Activated T-cell treated with anti-CD3 and anti-CD28 coated beads, Interleukin-2, amount 50 U/mL, for 24 hours (primary cell): ENCODE results near the gene PRR5L.
"Not testable (repeated sequence)": the region's sequence is repeated elsewhere in the genome, so short reads cannot be mapped to it uniquely, and the experiment has no call there.

Experiments
- DNase-seq: peaks from one replicate; pipeline ENCODE4 v3.0.0-alpha.2; 2020
- H3K27ac Mint-ChIP-seq: 2 replicates; pipeline ENCODE4 v1.8.0; 2020; ENCODE audit warnings: mild to moderate bottlenecking, mixed read lengths
- H3K27me3 Mint-ChIP-seq: 2 replicates; pipeline ENCODE4 v1.8.0; 2020; ENCODE audit warnings: mixed read lengths
- H3K36me3 Mint-ChIP-seq: 2 replicates; pipeline ENCODE4 v1.8.0; 2020; ENCODE audit warnings: low read depth, mixed read lengths
- H3K4me1 Mint-ChIP-seq: 2 replicates; pipeline ENCODE4 v1.8.0; 2020; ENCODE audit warnings: low read depth, mixed read lengths
- H3K4me3 Mint-ChIP-seq: 2 replicates; pipeline ENCODE4 v1.8.0; 2020; ENCODE audit warnings: mild to moderate bottlenecking, moderate library complexity, mixed read lengths
- H3K9me3 Mint-ChIP-seq: 2 replicates; pipeline ENCODE4 v1.8.0; 2020; ENCODE audit warnings: mixed read lengths

PRR5L gene

DNA sequence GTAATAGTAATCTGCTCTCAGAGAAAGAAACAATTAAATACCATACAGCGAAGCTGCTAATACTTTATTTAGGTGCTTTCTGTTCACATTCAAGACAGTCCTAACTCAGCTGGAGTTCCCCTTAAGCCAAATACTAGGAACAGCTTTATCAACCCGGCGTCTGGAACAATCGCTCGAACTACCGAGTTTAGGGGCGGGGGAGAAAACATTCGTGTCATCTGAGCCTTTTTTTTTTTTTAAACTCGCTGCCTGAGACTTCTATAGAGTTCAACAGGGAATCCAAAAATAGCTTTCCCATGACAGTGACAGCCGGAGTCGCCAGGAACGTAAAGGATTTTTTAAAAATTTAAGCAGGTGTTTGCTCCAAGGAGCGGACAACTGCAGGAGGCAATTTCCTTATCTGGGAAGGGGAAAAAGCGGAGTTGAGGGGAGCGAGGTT, 213.1 kb downstream of the PRR5L start:
- peaks cover 3% of the 10 kb centered on the region for H3K27me3 Mint-ChIP-seq
- peaks cover 26% of the 10 kb centered on the region for H3K36me3 Mint-ChIP-seq
- peak overlapping the region; percentile 92 for H3K27ac Mint-ChIP-seq
- H3K4me1 Mint-ChIP-seq: peaks cover 34% of the 10 kb centered on the region
- H3K4me3 Mint-ChIP-seq: peak overlapping the region; percentile 94
- peak; percentile 36 for DNase-seq
- no peaks in the 10 kb centered on the region for H3K9me3 Mint-ChIP-seq

DNA sequence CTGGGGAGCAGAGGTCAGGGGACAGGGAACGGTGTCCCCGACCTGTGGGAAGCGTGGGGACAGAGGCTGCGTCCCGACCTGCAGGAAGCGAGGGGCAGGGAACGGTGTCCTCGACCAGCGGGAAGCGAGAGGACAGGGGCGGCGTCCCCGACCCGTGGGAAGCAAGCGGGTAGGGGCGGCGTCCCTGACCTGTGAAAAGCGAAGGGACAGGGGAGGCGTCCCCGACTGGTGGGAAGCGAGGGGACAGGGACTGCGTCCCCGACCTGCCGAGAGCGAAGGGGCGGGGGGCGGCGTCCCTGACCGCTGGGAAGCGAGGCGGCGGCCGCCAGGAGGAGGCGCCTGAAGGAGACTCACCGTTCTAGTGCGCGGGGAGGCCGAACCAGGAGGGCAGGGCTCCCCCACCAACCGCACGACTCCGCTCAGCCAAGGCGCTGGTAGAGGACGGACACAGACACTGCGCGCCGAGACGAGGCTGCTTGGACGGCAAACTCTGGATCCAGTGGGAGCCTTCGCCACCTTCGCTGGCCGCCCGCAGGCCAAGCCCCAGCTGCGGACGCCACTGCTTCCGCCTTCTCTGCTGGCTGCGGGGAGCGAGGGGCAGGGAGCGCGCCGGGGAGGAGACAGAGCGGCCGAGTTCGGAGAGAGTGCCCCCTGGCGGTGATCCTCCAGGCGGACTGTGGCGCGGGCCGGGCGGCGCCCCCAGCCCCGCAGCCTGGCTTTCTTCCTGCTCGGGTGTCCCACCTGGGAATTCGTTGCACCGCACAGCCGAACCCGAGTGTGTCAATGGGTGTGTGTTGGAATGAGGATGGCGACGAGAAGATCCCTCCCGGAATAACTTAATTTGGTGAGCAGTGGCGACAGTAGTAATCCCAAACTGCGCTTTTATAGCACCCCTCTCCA, 213.9 kb downstream of the PRR5L start, which contains the start of gene TRAF6:
Gene TRAF6 (minus strand): TSS at position 579 of the 900 bp plus-strand sequence. CDS start 8,757 bp downstream, outside the sequence.
- Mint-ChIP-seq H3K36me3 (peaks cover 20% of the 10 kb centered on the region), H3K4me3 (peak within 1 kb of the TSS; percentile 94), H3K27ac (peak within 1 kb of the TSS; percentile 92), H3K9me3 (no peaks in the 10 kb centered on the region), H3K27me3 (peaks cover 5% of the 10 kb centered on the region), H3K4me1 (peaks cover 29% of the 10 kb centered on the region)
- peak; percentile 94 for DNase-seq

DNA sequence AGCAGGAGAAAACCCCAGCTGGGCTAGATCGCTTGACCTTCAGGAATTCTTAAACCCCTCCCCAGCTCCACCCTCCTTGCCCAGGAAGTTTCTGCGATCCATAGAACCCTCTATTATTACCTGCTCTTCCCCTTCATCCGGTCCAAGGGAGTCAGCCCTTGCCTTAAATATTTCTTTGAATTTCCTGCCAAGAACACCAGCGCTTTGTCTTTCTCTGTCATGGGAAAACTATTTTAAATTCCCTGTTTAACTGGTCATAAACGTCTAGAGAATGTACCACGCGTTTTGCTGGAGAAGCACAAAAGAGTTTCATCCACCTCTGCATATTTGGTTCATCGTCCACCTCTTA, 214.5 kb downstream of the PRR5L start:
- H3K27ac Mint-ChIP-seq: peak overlapping the region; percentile 92
- H3K9me3 Mint-ChIP-seq: no peaks in the 10 kb centered on the region
- H3K4me3 Mint-ChIP-seq: peak overlapping the region; percentile 94
- no peak for DNase-seq
- H3K27me3 Mint-ChIP-seq: peaks cover 5% of the 10 kb centered on the region
- H3K36me3 Mint-ChIP-seq: peaks cover 17% of the 10 kb centered on the region
- peaks cover 25% of the 10 kb centered on the region for H3K4me1 Mint-ChIP-seq

DNA sequence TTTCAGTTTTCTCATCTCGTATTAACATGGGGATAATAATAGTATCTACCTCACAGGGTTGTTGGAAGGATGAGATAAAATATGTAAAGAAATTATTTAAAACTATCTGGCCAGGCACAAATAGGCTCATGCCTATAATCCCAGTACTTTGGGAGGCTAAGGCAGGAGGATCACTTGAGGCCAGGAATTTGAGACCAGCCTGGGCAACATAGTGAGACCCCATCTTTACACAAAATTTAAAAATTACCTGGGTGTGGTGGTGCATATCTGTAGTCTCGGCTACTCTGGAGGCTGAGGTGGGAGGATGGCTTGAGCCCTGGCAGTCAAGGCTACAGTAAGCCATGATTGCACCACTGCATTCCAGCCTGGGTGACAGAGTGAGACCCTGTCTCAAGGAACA, 215.0 kb downstream of the PRR5L start:
- H3K27me3 Mint-ChIP-seq, DNase-seq, H3K27ac Mint-ChIP-seq, H3K9me3 Mint-ChIP-seq: not testable (repeated sequence)
- Mint-ChIP-seq H3K4me1 (peaks cover 20% of the 10 kb centered on the region), H3K36me3 (peaks cover 13% of the 10 kb centered on the region), H3K4me3 (peak overlapping the region; percentile 94)

DNA sequence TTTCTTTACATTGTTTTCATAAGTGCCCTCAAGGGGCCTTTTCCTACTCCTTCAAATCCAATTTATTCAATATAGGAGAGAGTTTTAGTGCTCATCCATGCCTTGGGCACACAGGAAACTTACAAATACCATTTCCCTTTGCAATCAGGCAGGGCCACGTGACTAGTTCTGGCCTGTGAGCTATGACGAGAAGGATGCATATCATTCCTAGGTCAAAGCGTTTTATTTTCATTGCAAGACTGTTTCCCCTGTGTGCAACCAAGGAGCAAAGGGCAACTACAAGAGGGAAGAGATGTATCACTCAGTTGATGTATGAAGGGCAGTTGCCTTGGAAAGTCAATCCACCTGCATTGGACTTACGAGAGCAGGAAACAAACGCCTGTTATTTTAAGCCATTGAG, 215.9 kb downstream of the PRR5L start:
- no peak overlapping the region for H3K4me3 Mint-ChIP-seq
- peaks cover 13% of the 10 kb centered on the region for H3K36me3 Mint-ChIP-seq
- no peak for DNase-seq
- H3K9me3 Mint-ChIP-seq: no peaks in the 10 kb centered on the region
- H3K27ac Mint-ChIP-seq: no peak overlapping the region
- peaks cover 18% of the 10 kb centered on the region for H3K4me1 Mint-ChIP-seq
- H3K27me3 Mint-ChIP-seq: peaks cover 10% of the 10 kb centered on the region

DNA sequence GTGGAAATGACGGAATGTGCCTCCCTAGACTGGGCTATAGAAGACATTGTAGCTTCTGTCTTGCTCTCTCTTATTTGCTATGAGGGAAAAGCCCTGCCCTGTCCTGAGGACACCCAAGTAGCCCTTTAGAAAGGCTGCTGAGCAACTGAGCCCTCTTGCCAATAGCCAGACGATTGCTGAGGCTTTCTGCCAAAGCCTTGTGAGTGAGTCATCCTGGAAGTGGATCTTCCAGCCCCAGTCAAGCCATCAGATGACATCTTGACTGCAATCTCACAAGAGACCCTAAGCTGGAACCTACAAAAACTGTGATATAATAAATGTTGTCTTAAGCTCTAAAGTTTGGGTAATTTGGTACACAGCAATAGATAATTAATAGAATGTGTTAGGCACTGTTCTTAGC, 217.9 kb downstream of the PRR5L start:
- peaks cover 11% of the 10 kb centered on the region for H3K36me3 Mint-ChIP-seq
- DNase-seq: no peak
- H3K27ac Mint-ChIP-seq: no peak overlapping the region
- H3K4me1 Mint-ChIP-seq: peaks cover 8% of the 10 kb centered on the region
- peaks cover 20% of the 10 kb centered on the region for H3K27me3 Mint-ChIP-seq
- no peak overlapping the region for H3K4me3 Mint-ChIP-seq
- H3K9me3 Mint-ChIP-seq: no peaks in the 10 kb centered on the region
